DND-41 (cell line): ENCODE measurements around the gene DCAF5.

Experiments used
- EZH2 ChIP-seq: IDR thresholded peaks from 3 replicates; pipeline ENCODE4 v1.6.1; 2012; ENCODE audit warnings: borderline replicate concordance, low read depth, mild to moderate bottlenecking, moderate library complexity, low read length, inconsistent platforms; ENCODE audit not compliant: severe bottlenecking
- TF ChIP-seq, protein P1 (sequence below): IDR thresholded peaks from 2 replicates; pipeline ENCODE4 v1.5.1; 2012; ENCODE audit warnings: borderline replicate concordance, low read length, moderate library complexity, mild to moderate bottlenecking; ENCODE audit not compliant: poor library complexity, severe bottlenecking; ENCODE audit errors: extremely low read depth

DNA sequence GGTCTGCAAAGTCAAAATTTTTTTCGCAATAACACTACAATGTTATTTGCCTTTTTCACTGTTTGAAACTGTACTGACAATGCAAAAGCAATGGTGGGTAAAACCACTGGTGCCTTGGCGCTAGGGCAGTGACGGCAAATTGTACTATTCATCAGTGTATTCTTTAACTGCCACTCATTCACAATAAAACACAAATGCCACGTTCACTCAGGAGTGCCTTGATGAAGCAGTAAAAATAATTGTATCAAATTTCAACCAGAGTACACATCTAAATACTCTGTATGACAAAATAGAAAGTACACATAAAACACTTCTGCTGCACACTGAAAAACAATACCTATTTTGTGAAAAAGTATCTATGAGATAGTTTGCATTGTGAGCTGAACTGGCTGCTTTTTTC is 17.8 kb downstream of the DCAF5 start:
- TF ChIP-seq, protein P1, sequence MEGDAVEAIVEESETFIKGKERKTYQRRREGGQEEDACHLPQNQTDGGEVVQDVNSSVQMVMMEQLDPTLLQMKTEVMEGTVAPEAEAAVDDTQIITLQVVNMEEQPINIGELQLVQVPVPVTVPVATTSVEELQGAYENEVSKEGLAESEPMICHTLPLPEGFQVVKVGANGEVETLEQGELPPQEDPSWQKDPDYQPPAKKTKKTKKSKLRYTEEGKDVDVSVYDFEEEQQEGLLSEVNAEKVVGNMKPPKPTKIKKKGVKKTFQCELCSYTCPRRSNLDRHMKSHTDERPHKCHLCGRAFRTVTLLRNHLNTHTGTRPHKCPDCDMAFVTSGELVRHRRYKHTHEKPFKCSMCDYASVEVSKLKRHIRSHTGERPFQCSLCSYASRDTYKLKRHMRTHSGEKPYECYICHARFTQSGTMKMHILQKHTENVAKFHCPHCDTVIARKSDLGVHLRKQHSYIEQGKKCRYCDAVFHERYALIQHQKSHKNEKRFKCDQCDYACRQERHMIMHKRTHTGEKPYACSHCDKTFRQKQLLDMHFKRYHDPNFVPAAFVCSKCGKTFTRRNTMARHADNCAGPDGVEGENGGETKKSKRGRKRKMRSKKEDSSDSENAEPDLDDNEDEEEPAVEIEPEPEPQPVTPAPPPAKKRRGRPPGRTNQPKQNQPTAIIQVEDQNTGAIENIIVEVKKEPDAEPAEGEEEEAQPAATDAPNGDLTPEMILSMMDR: no peak
- no peak for TF ChIP-seq EZH2
